Effector CD8-positive, alpha-beta T cell (primary cell): ENCODE data around the gene SCFD2.

Source experiments
- DNase-seq: peaks from one replicate; lab custom pipeline; 2025; lab: John Stamatoyannopoulos, UW

The SCFD2 gene

GRCh38 chr4:52987392-52988056 is 378.3 kb downstream of the SCFD2 start:
- DNase-seq: no peak

GRCh38 chr4:52984462-52984881 is 381.4 kb downstream of the SCFD2 start:
- no peak for DNase-seq

GRCh38 chr4:52983563-52984303 is 382.1 kb downstream of the SCFD2 start:
- DNase-seq: no peak

GRCh38 chr4:52982946-52983340 is 382.9 kb downstream of the SCFD2 start:
- DNase-seq: no peak

GRCh38 chr4:52982255-52982945 is 383.5 kb downstream of the SCFD2 start:
- no peak for DNase-seq

GRCh38 chr4:52979821-52980590 is 385.9 kb downstream of the SCFD2 start:
- no peak for DNase-seq

- DNase-seq: no peak
These were observed 386.8 kb downstream of the SCFD2 start for GRCh38 chr4:52979020-52979419.

GRCh38 chr4:52977252-52977651 is 388.6 kb downstream of the SCFD2 start:
- DNase-seq: no peak

GRCh38 chr4:52976523-52977230 is 389.2 kb downstream of the SCFD2 start:
- no peak for DNase-seq

- no peak for DNase-seq
These were observed 397.2 kb downstream of the SCFD2 start for GRCh38 chr4:52968691-52969090.

- DNase-seq: no peak
These were observed 397.6 kb downstream of the SCFD2 start for GRCh38 chr4:52968241-52968640.

- DNase-seq: no peak
These were observed 399.1 kb downstream of the SCFD2 start for GRCh38 chr4:52966781-52967180.

GRCh38 chr4:52966172-52966571 is 399.7 kb downstream of the SCFD2 start:
- DNase-seq: no peak

GRCh38 chr4:52964561-52965101 is 401.2 kb downstream of the SCFD2 start:
- DNase-seq: no peak

- DNase-seq: no peak
These were observed 401.9 kb downstream of the SCFD2 start for GRCh38 chr4:52964011-52964410.

GRCh38 chr4:52962721-52963120 is 403.1 kb downstream of the SCFD2 start:
- DNase-seq: no peak

GRCh38 chr4:52961666-52962412 is 404.0 kb downstream of the SCFD2 start:
- no peak for DNase-seq

- DNase-seq: no peak
These were observed 406.3 kb downstream of the SCFD2 start for GRCh38 chr4:52959541-52959940.

- no peak for DNase-seq
These were observed 407.8 kb downstream of the SCFD2 start for GRCh38 chr4:52957835-52958631.

- no peak for DNase-seq
These were observed 408.6 kb downstream of the SCFD2 start for GRCh38 chr4:52957220-52957686.
